Activated T-cell treated with anti-CD3 and anti-CD28 coated beads, Interleukin-2, amount 50 U/mL, for 72 hours (primary cell): ENCODE data around the gene ARID3B. TPM values are rescaled to one million over a fixed set of nuclear protein-coding genes. Genes with fewer than 3 reads are reported as not detected.
A peak's percentile ranks its signal among the peaks of the same experiment; 100 is the strongest.

Experiments
- ATAC-seq, 2 donors: fragments of 150-1000 bp; cut with Tn5 transposase; replicated peaks in 1 of 2; 2 replicates each; pipeline ENCODE4 v1.10.0; 2021; ENCODE audit warnings: moderate library complexity in 2 of 2, mild to moderate bottlenecking in 1 of 2
- DNase-seq, 2 donors: peaks; one replicate each; pipeline ENCODE4 v3.0.0; 2021 to 2022; ENCODE audit warnings: mixed read lengths in 1 of 2
- H3K27ac Mint-ChIP-seq: one replicate; pipeline ENCODE4 v1.8.0; 2022; ENCODE audit warnings: mild to moderate bottlenecking, moderate library complexity, mixed read lengths
- H3K27me3 Mint-ChIP-seq: one replicate; pipeline ENCODE4 v1.8.0; 2022; ENCODE audit warnings: low read depth, mixed read lengths
- H3K36me3 Mint-ChIP-seq, 2 donors: one replicate each; pipeline ENCODE4 v1.8.0; 2022; ENCODE audit warnings: mixed read lengths in 2 of 2, mild to moderate bottlenecking in 1 of 2; ENCODE audit not compliant: insufficient read depth in 2 of 2
- H3K4me1 Mint-ChIP-seq: one replicate; pipeline ENCODE4 v1.8.0; 2022; ENCODE audit warnings: low read depth, mixed read lengths
- H3K4me3 Mint-ChIP-seq, 2 donors: one replicate each; pipeline ENCODE4 v1.8.0; 2022; ENCODE audit warnings: mild to moderate bottlenecking in 2 of 2, mixed read lengths in 2 of 2, moderate library complexity in 2 of 2
- H3K9me3 Mint-ChIP-seq, 2 donors: one replicate each; pipeline ENCODE4 v1.8.0; 2022; ENCODE audit warnings: mixed read lengths in 2 of 2
- total RNA-seq, 2 donors: library from RNA; stranded (reverse); gene quantifications; one replicate each; pipeline ENCODE4 v1.2.3, GENCODE V29; 2022

Gene ARID3B
- total RNA-seq, 2 donors from 2014 or later, result 47.6 to 53.8 TPM

DNA sequence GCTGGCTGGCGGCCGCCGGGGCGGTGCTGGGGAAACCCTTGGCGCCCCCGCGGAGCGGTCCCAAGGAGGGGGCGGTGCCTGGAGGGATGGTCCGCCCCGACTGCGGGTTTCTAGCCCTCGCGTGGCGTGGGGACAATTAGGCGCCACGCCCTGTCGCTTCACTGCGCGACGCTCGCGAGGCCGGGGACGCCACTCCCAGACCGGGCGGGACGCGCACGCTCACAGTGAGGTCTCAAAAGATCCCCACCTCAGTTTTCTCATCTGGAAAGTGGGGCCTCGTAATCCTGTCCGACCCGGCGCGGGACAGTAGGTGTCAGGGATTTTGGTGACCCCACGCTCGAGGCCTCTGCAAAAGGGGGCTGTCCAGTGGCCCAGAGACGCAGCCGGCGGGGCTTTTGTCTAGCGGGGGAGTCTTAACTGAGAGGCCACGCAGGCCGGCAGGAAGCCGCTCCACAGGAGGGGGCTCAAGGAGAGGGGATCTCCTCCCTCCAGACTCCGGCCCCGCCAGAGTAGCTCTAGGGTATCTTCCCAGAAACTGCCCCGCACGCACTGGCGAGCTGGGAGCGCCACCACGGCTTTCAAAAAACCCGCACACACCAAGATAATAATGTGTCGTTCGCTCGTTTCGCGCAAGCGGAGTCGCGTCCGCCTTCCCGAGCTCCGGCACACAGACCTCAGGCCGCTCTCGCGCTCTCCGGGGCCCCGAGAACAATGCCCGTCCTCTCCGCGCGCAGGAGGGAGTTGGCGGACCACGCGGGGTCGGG is 73.9 kb downstream of the ARID3B start:
- Mint-ChIP-seq H3K27me3 (no peaks in the 10 kb centered on the region), H3K4me1 (peaks cover 43% of the 10 kb centered on the region), H3K9me3 (no peaks in the 10 kb centered on the region), H3K27ac (peak overlapping the region; percentile 97), H3K36me3 (peaks cover 2 to 9% of the 10 kb centered on the region in 2 donors), H3K4me3 (peak overlapping the region; percentile 94 to 97)
- peak; percentile 62 to 64 for ATAC-seq
- DNase-seq, result peak; percentile 90 to 93

DNA sequence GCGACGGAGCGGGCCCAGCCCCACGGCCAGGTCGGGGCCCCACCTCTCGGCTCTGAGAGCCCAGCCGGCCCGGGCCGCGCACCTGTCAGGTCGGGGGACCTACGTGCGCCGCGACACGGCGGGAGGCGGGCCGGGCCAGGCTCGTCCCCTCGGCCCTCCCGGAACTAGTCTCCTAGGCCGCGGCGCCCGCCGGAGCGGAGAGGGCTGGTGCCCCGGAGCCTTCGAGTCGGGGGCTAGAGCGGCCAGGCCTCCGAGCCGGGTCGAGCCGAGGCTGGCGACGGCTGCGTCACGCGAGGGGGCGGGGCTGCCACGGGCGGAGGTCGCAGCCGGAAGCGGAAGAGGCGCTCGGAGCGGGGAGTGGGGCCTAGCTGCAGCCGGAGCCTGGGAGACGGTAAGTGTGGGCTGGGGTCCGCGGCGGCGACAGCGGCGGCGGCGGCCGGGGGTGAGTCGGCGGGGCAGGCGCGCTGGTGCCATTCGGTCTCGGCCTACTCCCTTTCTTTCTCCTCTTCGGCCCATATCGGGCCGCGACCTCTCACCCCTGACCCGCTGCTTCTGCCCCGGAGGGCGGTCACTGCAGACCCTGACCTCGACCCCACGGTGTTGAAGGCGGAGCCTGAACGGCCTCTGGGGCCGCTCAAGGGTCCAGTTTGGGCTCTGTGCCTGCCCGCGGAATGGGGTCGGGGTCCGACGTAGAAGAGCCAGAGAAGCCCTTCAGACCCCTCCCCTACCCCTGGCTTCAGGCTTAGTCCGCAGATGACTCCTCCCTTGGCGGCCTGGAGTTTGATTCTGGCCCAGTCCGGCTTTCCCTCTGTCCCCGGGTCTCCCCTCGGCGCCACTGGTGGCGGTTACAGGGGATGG is 74.7 kb downstream of the ARID3B start, which contains the start of gene CLK3:
TSS of gene CLK3 (plus strand) at position 329 of the 858 bp plus-strand sequence. CDS start 3,361 bp downstream, outside the sequence.
- Mint-ChIP-seq H3K27me3 (no peaks in the 10 kb centered on the region), H3K9me3 (no peaks in the 10 kb centered on the region), H3K4me3 (peak within 1 kb of the TSS; percentile 94 to 97), H3K36me3 (peaks cover 2 to 16% of the 10 kb centered on the region in 2 donors), H3K27ac (peak within 1 kb of the TSS; percentile 99), H3K4me1 (peaks cover 51% of the 10 kb centered on the region)
- DNase-seq (peak; percentile 98 to 99), ATAC-seq (peak; percentile 87 to 89)

DNA sequence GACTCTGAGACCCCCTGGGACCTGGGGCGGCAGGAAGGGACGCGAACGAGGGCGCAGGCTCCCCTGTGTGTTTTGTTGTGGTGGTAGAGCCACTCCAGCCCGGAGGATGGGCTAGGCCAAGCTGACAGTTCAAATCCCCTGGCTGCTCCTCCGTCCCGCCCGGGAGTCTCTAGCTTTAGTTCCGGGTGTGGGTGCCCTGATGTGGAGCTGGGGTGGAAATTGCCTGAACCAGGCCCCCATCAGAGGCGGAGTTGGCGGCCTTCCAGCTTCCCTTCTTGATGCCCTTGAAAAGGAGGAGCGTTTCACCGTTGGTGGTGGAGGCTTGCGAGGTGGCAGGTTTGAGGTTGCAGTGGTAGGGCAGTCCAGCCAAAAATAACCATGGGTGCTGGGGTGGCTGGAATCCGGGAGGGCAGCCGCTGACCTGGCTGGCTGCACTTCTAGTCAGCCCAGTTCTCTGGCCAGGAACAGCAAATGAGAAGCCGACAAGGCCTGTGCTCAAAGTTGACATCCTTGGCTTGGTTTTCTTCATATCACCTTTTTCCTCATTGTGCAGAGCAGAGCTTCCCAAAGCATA is 75.4 kb downstream of the ARID3B start:
- Mint-ChIP-seq H3K27me3 (no peaks in the 10 kb centered on the region), H3K36me3 (peaks cover 2 to 20% of the 10 kb centered on the region in 2 donors), H3K27ac (peak overlapping the region; percentile 99), H3K9me3 (no peaks in the 10 kb centered on the region), H3K4me3 (peak overlapping the region; percentile 94 to 97), H3K4me1 (peaks cover 58% of the 10 kb centered on the region)
- DNase-seq (peak; percentile 60 to 63), ATAC-seq (no peak)

DNA sequence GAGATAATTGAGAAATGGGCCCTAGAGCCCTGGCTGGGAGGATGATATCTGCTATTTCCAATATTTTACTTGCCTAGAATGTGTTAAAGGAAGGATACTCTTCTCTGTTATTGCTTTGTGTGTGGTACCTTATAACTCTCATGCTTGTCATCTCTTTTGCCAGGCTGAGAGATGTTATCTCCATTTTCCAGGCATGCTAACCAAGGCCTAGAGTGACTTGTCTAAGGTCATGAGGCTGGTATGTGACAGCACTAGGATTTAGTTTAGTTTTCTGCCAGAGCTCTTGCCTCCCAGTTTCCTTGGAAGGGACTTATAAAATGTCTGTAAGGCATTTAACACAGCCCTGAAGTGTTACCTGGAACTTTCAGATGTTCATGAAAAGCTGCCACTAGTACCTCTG is 76.0 kb downstream of the ARID3B start:
- peak overlapping the region; percentile 94 to 97 for H3K4me3 Mint-ChIP-seq
- H3K4me1 Mint-ChIP-seq, result peaks cover 58% of the 10 kb centered on the region
- H3K27me3 Mint-ChIP-seq, result no peaks in the 10 kb centered on the region
- H3K27ac Mint-ChIP-seq, result peak overlapping the region; percentile 99
- H3K9me3 Mint-ChIP-seq, result no peaks in the 10 kb centered on the region
- no peak for DNase-seq
- no peak for ATAC-seq
- H3K36me3 Mint-ChIP-seq, result peaks cover 6 to 23% of the 10 kb centered on the region in 2 donors

DNA sequence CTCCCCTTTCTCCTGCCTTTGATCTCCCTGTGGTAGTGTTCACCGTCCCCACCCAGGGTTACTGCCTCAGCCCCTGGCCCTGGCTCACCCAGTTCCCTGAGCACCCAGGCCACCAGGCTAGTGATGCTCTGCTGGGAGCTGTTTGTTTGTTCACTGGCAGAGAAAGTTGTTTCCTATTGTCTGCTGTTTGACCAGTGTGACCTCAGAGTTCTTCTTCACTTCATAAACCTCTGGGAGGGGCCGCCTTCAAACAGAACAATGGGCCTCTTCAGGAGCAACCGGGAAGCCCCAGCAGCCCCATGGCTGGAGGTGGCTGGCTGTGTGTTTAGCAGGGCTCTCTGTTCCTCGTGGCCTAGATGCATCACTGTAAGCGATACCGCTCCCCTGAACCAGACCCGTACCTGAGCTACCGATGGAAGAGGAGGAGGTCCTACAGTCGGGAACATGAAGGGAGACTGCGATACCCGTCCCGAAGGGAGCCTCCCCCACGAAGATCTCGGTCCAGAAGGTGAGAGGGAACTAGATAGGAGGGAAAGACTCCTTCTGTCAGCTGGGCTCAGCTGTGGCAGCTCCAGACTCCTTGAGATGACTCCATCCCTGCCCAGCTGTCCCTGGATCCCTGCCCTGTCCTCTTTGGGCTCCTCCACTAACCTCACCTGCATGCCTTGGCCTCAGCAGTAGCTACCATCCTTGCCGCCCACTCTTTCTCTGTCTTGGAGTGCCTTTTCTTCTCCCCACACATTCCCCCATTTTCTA is 78.0 kb downstream of the ARID3B start:
- Mint-ChIP-seq H3K9me3 (no peaks in the 10 kb centered on the region), H3K27ac (peak overlapping the region; percentile 55), H3K27me3 (no peaks in the 10 kb centered on the region), H3K36me3 (peaks cover 6 to 29% of the 10 kb centered on the region in 2 donors), H3K4me1 (peaks cover 50% of the 10 kb centered on the region), H3K4me3 (no peak overlapping the region)
- DNase-seq (no peak), ATAC-seq (no peak)

- Mint-ChIP-seq H3K27me3 (no peaks in the 10 kb centered on the region), H3K27ac (no peak overlapping the region)
These were observed 79.1 kb downstream of the ARID3B start for GRCh38 chr15:74619916-74620635.

DNA sequence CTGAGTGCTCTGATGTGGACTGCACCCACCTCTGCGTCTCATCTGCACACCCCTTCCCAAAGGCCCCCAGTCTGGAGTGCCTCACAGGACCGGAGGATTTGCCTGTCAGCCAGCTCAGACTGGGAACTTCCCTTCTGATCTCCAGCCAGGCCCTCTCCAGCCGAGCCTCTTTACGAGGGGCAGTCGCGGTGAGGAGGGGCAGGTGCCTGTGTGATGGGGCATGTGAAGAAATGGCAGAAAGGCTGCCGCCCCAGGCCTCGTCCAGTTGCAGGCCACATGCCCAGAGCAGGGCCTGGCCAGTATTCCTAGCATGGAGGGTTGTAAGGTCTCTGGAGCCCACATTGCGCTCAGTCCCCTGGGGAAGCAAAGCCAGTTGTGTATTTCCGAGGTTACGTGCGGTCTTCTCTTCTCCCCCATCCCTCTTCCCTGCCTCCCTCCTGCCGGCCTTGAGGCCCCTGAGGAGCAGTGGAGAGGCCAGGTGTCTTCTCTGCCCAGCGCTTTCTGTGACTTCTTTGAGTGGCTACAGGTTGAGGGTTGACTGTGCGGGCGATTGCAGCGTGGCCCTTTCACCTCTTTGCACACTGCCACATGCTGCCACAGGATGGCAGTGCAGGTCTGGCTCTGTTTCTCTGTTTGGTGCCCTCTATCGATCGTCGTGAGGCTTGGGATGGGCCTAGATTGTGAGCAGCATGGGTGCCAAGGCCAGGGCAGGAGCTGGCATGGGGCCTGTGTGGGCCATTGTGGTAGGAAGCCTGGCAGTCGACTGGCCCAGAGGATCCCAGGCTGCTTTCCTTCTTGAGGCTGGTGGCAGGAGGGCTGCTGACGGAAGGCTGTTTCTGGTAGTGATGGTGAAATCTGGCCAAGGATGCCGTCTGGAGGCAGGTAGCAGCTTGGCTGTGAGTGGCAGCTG is 79.9 kb downstream of the ARID3B start:
- DNase-seq (peak; percentile 77 to 85), ATAC-seq (peak; percentile 87 to 90)
- peaks cover 8 to 36% of the 10 kb centered on the region in 2 donors for H3K36me3 Mint-ChIP-seq
- H3K27me3 Mint-ChIP-seq, result no peaks in the 10 kb centered on the region
- peak overlapping the region; percentile 43 for H3K27ac Mint-ChIP-seq
- H3K4me3 Mint-ChIP-seq, result no peak overlapping the region
- H3K4me1 Mint-ChIP-seq, result peaks cover 50% of the 10 kb centered on the region
- H3K9me3 Mint-ChIP-seq, result no peaks in the 10 kb centered on the region

More at GRCh38 chr15:74619916-74620635, 79.1 kb downstream of the ARID3B start:
- no peak for ATAC-seq
- Mint-ChIP-seq H3K4me1 (peaks cover 50% of the 10 kb centered on the region), H3K9me3 (no peaks in the 10 kb centered on the region), H3K36me3 (peaks cover 6 to 34% of the 10 kb centered on the region in 2 donors), H3K4me3 (no peak overlapping the region)
- DNase-seq, result no peak

DNA sequence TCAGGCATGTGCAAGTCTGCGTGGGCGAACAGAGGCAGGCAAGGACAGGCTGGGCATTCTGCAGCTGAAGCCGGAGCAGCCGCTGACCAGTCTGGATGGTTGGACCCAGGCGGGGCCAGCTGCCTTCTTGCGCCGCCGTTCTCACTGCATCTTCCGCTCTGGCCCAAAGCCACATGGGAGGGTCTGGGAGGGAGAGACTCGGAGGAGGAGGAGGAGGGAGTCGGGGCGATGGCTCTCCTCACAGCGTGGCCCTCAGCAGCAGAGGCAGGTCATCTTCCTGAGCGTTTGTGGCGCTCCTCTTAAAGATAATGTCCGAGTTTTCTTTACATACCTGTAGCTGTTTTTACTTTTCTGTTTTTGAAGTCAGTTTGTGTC is 80.5 kb downstream of the ARID3B start:
- peaks cover 51% of the 10 kb centered on the region for H3K4me1 Mint-ChIP-seq
- no peaks in the 10 kb centered on the region for H3K27me3 Mint-ChIP-seq
- DNase-seq (no peak), ATAC-seq (no peak)
- no peaks in the 10 kb centered on the region for H3K9me3 Mint-ChIP-seq
- H3K27ac Mint-ChIP-seq, result no peak overlapping the region
- peaks cover 10 to 36% of the 10 kb centered on the region in 2 donors for H3K36me3 Mint-ChIP-seq
- H3K4me3 Mint-ChIP-seq, result no peak overlapping the region

- Mint-ChIP-seq H3K4me3 (no peak overlapping the region), H3K27me3 (no peaks in the 10 kb centered on the region), H3K4me1 (peaks cover 51% of the 10 kb centered on the region), H3K36me3 (peaks cover 9 to 36% of the 10 kb centered on the region in 2 donors), H3K9me3 (no peaks in the 10 kb centered on the region), H3K27ac (no peak overlapping the region)
- DNase-seq (no peak), ATAC-seq (no peak)
These were observed 80.9 kb downstream of the ARID3B start for GRCh38 chr15:74621936-74622335.

- ATAC-seq, result no peak
- Mint-ChIP-seq H3K27me3 (no peaks in the 10 kb centered on the region), H3K9me3 (no peaks in the 10 kb centered on the region), H3K4me3 (no peak overlapping the region), H3K27ac (peak overlapping the region; percentile 56), H3K36me3 (peaks cover 9 to 34% of the 10 kb centered on the region in 2 donors), H3K4me1 (peaks cover 47% of the 10 kb centered on the region)
- no peak for DNase-seq
These were observed 81.7 kb downstream of the ARID3B start for GRCh38 chr15:74622758-74623157.

GRCh38 chr15:74624020-74624602 is 83.1 kb downstream of the ARID3B start:
- H3K4me1 Mint-ChIP-seq, result peaks cover 34% of the 10 kb centered on the region
- no peak overlapping the region for H3K27ac Mint-ChIP-seq
- no peaks in the 10 kb centered on the region for H3K9me3 Mint-ChIP-seq
- no peak overlapping the region for H3K4me3 Mint-ChIP-seq
- peaks cover 14 to 31% of the 10 kb centered on the region in 2 donors for H3K36me3 Mint-ChIP-seq
- DNase-seq, result no peak
- ATAC-seq, result no peak
- no peaks in the 10 kb centered on the region for H3K27me3 Mint-ChIP-seq
